Kidney (tissue), 14 donors: ENCODE results near the gene DDB1. TPM values are rescaled to one million over a fixed set of nuclear protein-coding genes. Genes with fewer than 3 reads are reported as not detected.

Source experiments
- DNase-seq, 5 donors: peaks; one replicate each; pipeline ENCODE4 v3.0.0-alpha.2; 2013 to 2020
- FAIRE-seq: peaks from 2 replicates; lab custom pipeline; 2012; peaks lifted over from hg19 to GRCh38; lab: Jason Lieb, UNC
- H3K27ac ChIP-seq, 2 donors: one replicate each; pipeline ENCODE4 v1.7.0; 2013; ENCODE audit warnings: low read depth in 2 of 2, low read length in 2 of 2, inconsistent platforms in 1 of 2
- H3K27me3 ChIP-seq: one replicate; pipeline ENCODE4 v1.7.1; 2013; ENCODE audit warnings: low read length, inconsistent platforms; ENCODE audit not compliant: control insufficient read depth, insufficient read depth
- H3K36me3 ChIP-seq, 3 donors: one replicate each; pipeline versions ENCODE4 v1.7.0 to v1.7.1; 2013; ENCODE audit warnings: low read length in 3 of 3, control low read depth in 1 of 3, inconsistent platforms in 1 of 3; ENCODE audit not compliant: insufficient read depth in 3 of 3, control insufficient read depth in 2 of 3
- H3K4me1 ChIP-seq, 3 donors: one replicate each; pipeline versions ENCODE4 v1.7.0 to v1.7.1; 2013; ENCODE audit warnings: low read length in 3 of 3, inconsistent platforms in 1 of 3, low read depth in 1 of 3; ENCODE audit not compliant: control insufficient read depth in 2 of 3, insufficient read depth in 2 of 3
- H3K4me3 ChIP-seq, 3 donors: one replicate each; pipeline versions ENCODE4 v1.7.0 to v1.8.1; 2013; ENCODE audit warnings: low read length in 3 of 3, control low read depth in 1 of 3, inconsistent platforms in 1 of 3
- H3K9ac ChIP-seq, 3 donors: one replicate each; pipeline versions ENCODE4 v1.7.0 to v1.7.1; 2013; ENCODE audit warnings: low read length in 3 of 3, control low read depth in 1 of 3, inconsistent platforms in 1 of 3
- H3K9me3 ChIP-seq, 3 donors: one replicate each; pipeline versions ENCODE4 v1.7.0 to v1.7.1; 2013; ENCODE audit warnings: low read length in 3 of 3, control low read depth in 1 of 3, inconsistent platforms in 1 of 3; ENCODE audit not compliant: control insufficient read depth in 2 of 3, insufficient read depth in 1 of 3
- CTCF ChIP-seq: IDR thresholded peaks from 3 replicates; pipeline ENCODE4 v1.5.1; 2012; ENCODE audit warnings: mild to moderate bottlenecking, moderate library complexity, borderline replicate concordance; ENCODE audit not compliant: insufficient read depth; ENCODE audit errors: extremely low read depth
- intact Hi-C: fragments of 100-400 bp; cut with DNase I; formaldehyde crosslinking; loops from one replicate; pipeline ENCODE4 v1.11.1; 2022
- polyA plus RNA-seq: library from polyadenylated mRNA; stranded (reverse); fragments of 350-450 nt; fragmentation: Illumina TruSeq; extraction: RNeasy Lipid Tissue Mini Kit (QIAGEN cat#74804); gene quantifications from one replicate; pipeline ENCODE4 v1.2.3, GENCODE V29; 2014; ENCODE audit warnings: low read depth, low replicate concordance; ENCODE audit not compliant: insufficient read depth
- total RNA-seq: library from RNA; stranded (reverse); fragmentation: NEBNext Ultra II Directional; extraction: Animal tissue kit (Norgen Biotek cat#: 25700); gene quantifications from one replicate; pipeline ENCODE4 v1.2.1, GENCODE V29; 2021
- donor health status: control.
- donor health status: control.
- donor health status: control.
- donor health status: control.
- donor health status: control.
- donor health status: DM: yes; HTN: yes; CAD: no.
- donor health status: Normal renal cell carcinoma (clear cell type).

DDB1 gene
- total and polyA plus RNA-seq, 2 donors from 2014 or later = 131 to 185 TPM

DNA sequence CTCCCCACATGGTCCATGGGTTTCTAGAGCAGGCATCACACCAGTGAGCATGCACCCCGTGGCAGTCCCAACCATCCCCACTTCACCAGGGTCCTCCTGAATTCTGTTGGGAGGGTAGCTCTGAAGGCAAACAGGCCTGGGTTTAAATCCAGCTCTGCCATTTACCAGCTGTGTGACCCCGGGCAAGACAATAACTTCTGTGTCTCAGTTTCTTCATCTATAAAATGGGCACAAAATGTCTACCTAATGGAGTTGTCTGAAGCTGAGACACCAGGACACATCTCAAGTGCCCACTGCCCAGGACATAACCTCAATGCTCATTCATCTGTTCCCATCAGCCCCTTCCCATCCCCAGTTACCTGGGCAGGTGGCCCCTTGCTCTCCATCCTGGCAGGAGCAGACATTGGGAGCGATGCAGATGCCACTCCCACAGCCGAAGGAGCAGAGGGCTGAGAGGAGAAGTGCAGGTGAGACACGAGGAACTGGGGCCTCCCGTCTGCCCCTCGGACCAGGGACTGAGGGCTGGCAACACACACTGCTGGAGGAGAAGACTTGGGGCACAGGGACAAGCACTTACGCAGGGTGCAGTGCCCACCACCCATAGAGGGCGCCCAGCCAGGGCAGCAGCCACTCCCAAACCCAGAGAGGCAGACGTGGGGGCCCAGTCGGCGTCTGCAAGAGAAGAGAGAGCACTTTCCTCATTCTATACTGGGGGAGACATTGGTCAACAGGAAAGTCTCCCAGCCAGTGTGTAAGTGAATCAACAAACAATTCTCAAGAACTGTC lies 41.8 kb downstream of the DDB1 start:
- H3K4me1 ChIP-seq = peaks cover 0 to 12% (median 0%) of the 10 kb centered on the region in 3 donors
- H3K9me3 ChIP-seq = no peaks in the 10 kb centered on the region
- no peaks in the 10 kb centered on the region for H3K36me3 ChIP-seq
- H3K9ac ChIP-seq = no peak overlapping the region
- no peak overlapping the region for H3K27ac ChIP-seq
- intact Hi-C loops = no loop called here
- FAIRE-seq (no peak), DNase-seq (no peak)
- H3K27me3 ChIP-seq = no peaks in the 10 kb centered on the region
- TF ChIP-seq CTCF = no peak
- no peak overlapping the region for H3K4me3 ChIP-seq

DNA sequence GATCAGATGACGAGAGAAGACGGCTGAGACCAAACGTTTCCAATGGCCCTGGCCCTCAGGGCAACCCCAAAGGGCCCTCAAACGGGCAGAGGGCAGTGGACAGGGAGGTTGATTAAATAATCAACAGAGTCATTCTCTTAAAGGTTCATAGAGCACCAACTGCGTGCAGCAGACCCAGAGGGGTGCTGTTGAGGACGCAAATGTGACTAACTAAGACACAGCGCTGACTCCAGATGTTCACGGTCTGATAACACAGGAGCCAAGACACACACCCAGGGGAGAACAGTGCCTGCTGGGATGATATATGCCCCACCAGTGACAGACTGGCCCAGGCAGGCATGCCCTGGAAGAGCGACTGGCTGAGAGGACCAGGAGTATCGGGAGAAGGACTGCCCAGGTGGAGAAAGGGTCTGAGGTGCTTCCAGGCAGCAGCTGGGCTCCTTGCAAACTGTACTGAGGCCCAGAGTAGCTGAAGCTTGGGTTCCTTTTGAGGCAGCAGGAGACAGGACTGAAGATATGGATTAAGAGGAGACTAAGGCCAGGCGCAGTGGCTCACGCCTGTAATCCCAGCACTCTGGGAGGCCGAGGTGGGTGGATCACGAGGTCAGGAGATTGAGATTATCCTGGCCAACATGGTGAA lies 45.4 kb downstream of the DDB1 start:
- no peak overlapping the region for H3K9ac ChIP-seq
- H3K4me3 ChIP-seq = no peak overlapping the region
- intact Hi-C loops = no loop called here
- peaks cover 0 to 4% (median 0%) of the 10 kb centered on the region in 3 donors for H3K4me1 ChIP-seq
- no peaks in the 10 kb centered on the region for H3K27me3 ChIP-seq
- no peak for TF ChIP-seq CTCF
- DNase-seq (no peak), FAIRE-seq (no peak)
- no peaks in the 10 kb centered on the region for H3K36me3 ChIP-seq
- H3K27ac ChIP-seq = no peak overlapping the region
- no peaks in the 10 kb centered on the region for H3K9me3 ChIP-seq

DNA sequence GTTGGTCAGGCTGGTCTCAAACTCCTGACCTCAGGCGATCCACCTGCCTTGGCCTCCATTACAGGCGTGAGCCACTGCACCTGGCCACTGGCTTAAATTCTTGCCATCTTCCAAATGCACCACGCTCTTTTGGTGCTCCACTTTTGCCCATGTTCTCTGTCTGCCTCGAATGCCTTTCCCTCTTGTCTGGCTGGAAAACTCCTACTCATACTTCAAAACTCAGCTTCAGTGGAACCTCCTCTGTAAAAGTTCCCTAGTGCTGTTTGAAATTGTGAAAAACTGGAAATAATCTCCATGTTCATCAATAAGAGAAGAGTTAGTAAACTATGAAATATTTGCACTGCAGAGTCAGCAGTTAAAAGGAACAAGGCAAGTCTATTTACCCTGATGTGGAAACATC lies 49.3 kb downstream of the DDB1 start:
- intact Hi-C loops = no loop called here
- no peak for TF ChIP-seq CTCF
- FAIRE-seq (no peak), DNase-seq (no peak)
- Histone ChIP-seq H3K4me3 (no peak overlapping the region), H3K9ac (no peak overlapping the region), H3K9me3 (no peaks in the 10 kb centered on the region), H3K27ac (no peak overlapping the region), H3K27me3 (no peaks in the 10 kb centered on the region), H3K36me3 (no peaks in the 10 kb centered on the region), H3K4me1 (peaks cover 0 to 4% (median 0%) of the 10 kb centered on the region in 3 donors)
